Fibroblast of lung (primary cell): ENCODE measurements around the gene ATP1A2. TPM values are rescaled to one million over a fixed set of nuclear protein-coding genes. Genes with fewer than 3 reads are reported as not detected.
A peak's percentile ranks its signal among the peaks of the same experiment; 100 is the strongest.

Experiments
- DNase-seq, 2 donors: peaks; one replicate each; pipeline versions ENCODE4 v3.0.0 to v3.0.0-alpha.2; 2010; ENCODE audit warnings: low read depth in 2 of 2
- H2AFZ ChIP-seq: 2 replicates; pipeline ENCODE4 v1.5.1; 2012; ENCODE audit warnings: low read length, control low read depth, inconsistent platforms
- H3K27ac ChIP-seq: 2 replicates; pipeline ENCODE4 v1.5.1; 2011; ENCODE audit warnings: low read length, control low read depth; ENCODE audit not compliant: insufficient read depth
- H3K27me3 ChIP-seq: 2 replicates; pipeline ENCODE4 v1.5.1; 2011; ENCODE audit warnings: mild to moderate bottlenecking, low read length; ENCODE audit not compliant: control insufficient read depth, insufficient read depth
- H3K36me3 ChIP-seq: 2 replicates; pipeline ENCODE4 v1.5.1; 2011; ENCODE audit warnings: low read length; ENCODE audit not compliant: control insufficient read depth, insufficient read depth
- H3K4me1 ChIP-seq: 2 replicates; pipeline ENCODE4 v1.5.1; 2011; ENCODE audit warnings: low read length; ENCODE audit not compliant: control insufficient read depth, insufficient read depth; ENCODE audit errors: extremely low read depth
- H3K4me2 ChIP-seq: 2 replicates; pipeline ENCODE4 v1.5.1; 2011; ENCODE audit warnings: low read length, control low read depth; ENCODE audit not compliant: insufficient read depth; ENCODE audit errors: extremely low read depth
- H3K4me3 ChIP-seq, 4 experiments: fragments of 200-600 bp in 1 of 4; sonication (generic) in 1 of 4; replicated peaks in 1 of 4; 2 replicates each; pipeline ENCODE4 v1.5.1; 2011 to 2016; ENCODE audit warnings: low read length in 4 of 4, low read depth in 3 of 4, mild to moderate bottlenecking in 3 of 4, control low read depth in 2 of 4, inconsistent platforms in 1 of 4, mixed read lengths in 1 of 4; ENCODE audit not compliant: insufficient read depth in 1 of 4; ENCODE audit errors: control extremely low read depth in 1 of 4
- H3K79me2 ChIP-seq: 2 replicates; pipeline ENCODE4 v1.5.1; 2012; ENCODE audit warnings: mild to moderate bottlenecking, low read length, inconsistent platforms; ENCODE audit not compliant: control insufficient read depth, insufficient read depth
- H3K9ac ChIP-seq: 2 replicates; pipeline ENCODE4 v1.5.1; 2011; ENCODE audit warnings: mild to moderate bottlenecking, low read length, control low read depth; ENCODE audit not compliant: insufficient read depth
- H3K9me3 ChIP-seq: 2 replicates; pipeline ENCODE4 v1.5.1; 2012; ENCODE audit warnings: low read depth, low read length; ENCODE audit not compliant: control insufficient read depth, insufficient read depth
- H4K20me1 ChIP-seq: 2 replicates; pipeline ENCODE4 v1.5.1; 2011; ENCODE audit warnings: low read length; ENCODE audit not compliant: control insufficient read depth, insufficient read depth; ENCODE audit errors: extremely low read depth
- EZH2 ChIP-seq: IDR thresholded peaks from 2 replicates; pipeline ENCODE4 v1.5.1; 2012; ENCODE audit warnings: low read length, control low read depth, mild to moderate bottlenecking; ENCODE audit errors: missing control alignments
- polyA plus RNA-seq, 2 donors: library from polyadenylated mRNA; depleted of rRNA in 1 of 2; stranded (reverse) in 1 of 2; unstranded in 1 of 2; fragments of >200 nt; gene quantifications; 2 replicates each; pipeline ENCODE4 v1.2.1, GENCODE V29; 2011 to 2012; ENCODE audit warnings: missing spikeins in 1 of 2
- total RNA-seq: library from RNA; depleted of rRNA; stranded (reverse); fragments of >200 nt; gene quantifications from 2 replicates; pipeline ENCODE4 v1.2.1, GENCODE V29; 2014
- TF ChIP-seq, protein P1 (sequence below), 2 donors: IDR thresholded peaks in 1 of 2; conservative IDR thresholded peaks in 1 of 2; 1 replicate in 1 of 2; 2 replicates in 1 of 2; pipeline ENCODE4 v1.5.1; 2011 to 2012; ENCODE audit warnings: low read length in 2 of 2, control low read depth in 1 of 2, inconsistent platforms in 1 of 2, low read depth in 1 of 2, mild to moderate bottlenecking in 1 of 2

ATP1A2 gene
- total and polyA plus RNA-seq, 2 donors (not counting 1 experiment from before 2014, with no cell fraction given): 0.44 to 1.8 TPM

DNA sequence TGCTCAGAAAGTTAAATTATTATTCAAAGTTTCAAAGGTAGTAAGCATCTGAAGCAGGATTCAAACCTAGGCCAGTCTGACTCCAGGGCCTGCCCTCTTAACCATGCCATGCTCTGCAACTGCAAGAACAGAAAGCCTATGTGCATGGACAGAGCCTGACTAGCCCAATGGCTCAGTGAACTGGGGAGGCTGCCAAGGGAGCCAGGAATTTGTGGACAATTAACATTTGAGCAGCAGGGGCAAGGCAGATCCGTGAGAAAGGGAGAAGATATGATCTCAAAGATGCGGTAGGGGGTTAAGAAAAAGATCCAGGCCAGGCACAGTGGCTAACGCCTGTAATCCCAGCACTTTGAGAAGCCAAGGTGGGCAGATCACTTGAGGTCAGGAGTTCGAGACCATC, 29.4 kb downstream of the ATP1A2 start:
- Histone ChIP-seq H3K27me3 (peaks cover 3% of the 10 kb centered on the region), H3K79me2 (no peaks in the 10 kb centered on the region), H3K4me2 (no peak overlapping the region), H3K36me3 (no peaks in the 10 kb centered on the region), H3K4me3 (no peak overlapping the region), H3K9ac (no peak overlapping the region), H3K4me1 (no peaks in the 10 kb centered on the region), H4K20me1 (no peaks in the 10 kb centered on the region), H2AFZ (no peak overlapping the region), H3K27ac (no peak overlapping the region), H3K9me3 (no peaks in the 10 kb centered on the region)
- TF ChIP-seq EZH2: no peak
- TF ChIP-seq, protein P1, sequence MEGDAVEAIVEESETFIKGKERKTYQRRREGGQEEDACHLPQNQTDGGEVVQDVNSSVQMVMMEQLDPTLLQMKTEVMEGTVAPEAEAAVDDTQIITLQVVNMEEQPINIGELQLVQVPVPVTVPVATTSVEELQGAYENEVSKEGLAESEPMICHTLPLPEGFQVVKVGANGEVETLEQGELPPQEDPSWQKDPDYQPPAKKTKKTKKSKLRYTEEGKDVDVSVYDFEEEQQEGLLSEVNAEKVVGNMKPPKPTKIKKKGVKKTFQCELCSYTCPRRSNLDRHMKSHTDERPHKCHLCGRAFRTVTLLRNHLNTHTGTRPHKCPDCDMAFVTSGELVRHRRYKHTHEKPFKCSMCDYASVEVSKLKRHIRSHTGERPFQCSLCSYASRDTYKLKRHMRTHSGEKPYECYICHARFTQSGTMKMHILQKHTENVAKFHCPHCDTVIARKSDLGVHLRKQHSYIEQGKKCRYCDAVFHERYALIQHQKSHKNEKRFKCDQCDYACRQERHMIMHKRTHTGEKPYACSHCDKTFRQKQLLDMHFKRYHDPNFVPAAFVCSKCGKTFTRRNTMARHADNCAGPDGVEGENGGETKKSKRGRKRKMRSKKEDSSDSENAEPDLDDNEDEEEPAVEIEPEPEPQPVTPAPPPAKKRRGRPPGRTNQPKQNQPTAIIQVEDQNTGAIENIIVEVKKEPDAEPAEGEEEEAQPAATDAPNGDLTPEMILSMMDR (conservative IDR thresholded peaks at IDR 0.05 in 1 of 2, IDR thresholded peaks at IDR 0.05 in 1 of 2; ENCODE audit: low read depth in 1 of 2, low read length in 2 of 2): no peak
- DNase-seq: peak; percentile 19 to 48

DNA sequence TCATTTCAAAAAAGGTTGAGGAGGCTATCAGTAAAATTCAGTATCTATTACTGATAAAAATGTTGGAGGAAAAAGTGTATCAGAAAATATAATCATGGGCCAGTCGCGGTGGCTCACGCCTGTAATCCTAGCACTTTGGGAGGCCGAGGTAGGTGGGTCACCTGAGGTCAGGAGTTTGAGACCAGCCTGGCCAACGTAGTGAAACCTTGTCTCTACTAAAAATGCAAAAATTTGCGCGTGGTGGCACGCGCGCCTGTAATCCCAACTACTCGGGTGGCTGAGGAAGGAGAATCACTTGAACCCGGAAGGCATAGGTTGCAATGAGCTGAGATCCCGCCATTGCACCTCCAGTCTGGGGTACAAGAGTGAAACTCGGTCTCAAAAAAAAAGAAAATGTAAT, 30.5 kb downstream of the ATP1A2 start:
- no peaks in the 10 kb centered on the region for H4K20me1 ChIP-seq
- TF ChIP-seq, protein P1 (conservative IDR thresholded peaks at IDR 0.05 in 1 of 2, IDR thresholded peaks at IDR 0.05 in 1 of 2; ENCODE audit: low read depth in 1 of 2, low read length in 2 of 2): no peak
- no peak for TF ChIP-seq EZH2
- H3K27me3 ChIP-seq: peaks cover 2% of the 10 kb centered on the region
- H2AFZ ChIP-seq: no peak overlapping the region
- no peaks in the 10 kb centered on the region for H3K79me2 ChIP-seq
- no peak overlapping the region for H3K9ac ChIP-seq
- H3K4me1 ChIP-seq: no peaks in the 10 kb centered on the region
- no peak overlapping the region for H3K4me2 ChIP-seq
- no peaks in the 10 kb centered on the region for H3K9me3 ChIP-seq
- no peaks in the 10 kb centered on the region for H3K36me3 ChIP-seq
- no peak overlapping the region for H3K27ac ChIP-seq
- no peak for DNase-seq
- H3K4me3 ChIP-seq: no peak overlapping the region

DNA sequence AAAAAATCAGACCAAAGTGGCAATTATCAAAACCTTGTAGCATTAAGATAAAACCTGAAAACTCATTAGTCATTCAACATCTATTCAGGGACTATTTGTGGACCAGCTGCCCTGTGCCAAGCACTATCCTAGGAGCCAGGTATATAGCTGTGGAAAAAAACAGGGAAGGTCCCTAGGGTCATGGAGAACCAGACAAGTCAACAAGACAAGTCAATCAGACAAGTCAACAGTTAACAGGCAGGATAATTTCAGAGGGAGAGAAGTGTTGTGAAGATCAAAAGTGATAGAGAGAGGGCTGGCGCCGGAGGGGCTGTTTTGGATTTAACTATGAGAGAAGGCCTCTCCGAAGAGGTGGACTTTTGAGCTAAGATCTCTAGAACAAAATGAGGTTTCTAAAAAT, 32.6 kb downstream of the ATP1A2 start:
- no peak overlapping the region for H3K4me2 ChIP-seq
- H3K79me2 ChIP-seq: no peaks in the 10 kb centered on the region
- no peak overlapping the region for H2AFZ ChIP-seq
- no peaks in the 10 kb centered on the region for H3K36me3 ChIP-seq
- H3K9ac ChIP-seq: no peak overlapping the region
- no peak overlapping the region for H3K4me3 ChIP-seq
- H3K27me3 ChIP-seq: no peaks in the 10 kb centered on the region
- no peaks in the 10 kb centered on the region for H3K4me1 ChIP-seq
- TF ChIP-seq, protein P1 (conservative IDR thresholded peaks at IDR 0.05 in 1 of 2, IDR thresholded peaks at IDR 0.05 in 1 of 2; ENCODE audit: low read depth in 1 of 2, low read length in 2 of 2): no peak
- TF ChIP-seq EZH2: no peak
- H3K27ac ChIP-seq: no peak overlapping the region
- H3K9me3 ChIP-seq: no peaks in the 10 kb centered on the region
- H4K20me1 ChIP-seq: no peaks in the 10 kb centered on the region
- no peak for DNase-seq
